HL-60/S4 treated with retinoic acid at 250 ng/mL for 4 days and 3 days (cell line): ENCODE results near the gene MGAT3.

Source experiments
- in situ Hi-C: fragments of 300-500 bp; cut with MboI; formaldehyde crosslinking; loops from 2 replicates; pipeline ENCODE4 v1.7.0; 2022; ENCODE audit warnings: low sequenced_read_pairs

The MGAT3 gene

GRCh38 chr22:39428597-39429071 lies 28.2 kb upstream of the MGAT3 start:
- in situ Hi-C loops = no loop called here

- in situ Hi-C loops = no loop called here
Measured at GRCh38 chr22:39429186-39429585, 27.6 kb upstream of the MGAT3 start.

DNA sequence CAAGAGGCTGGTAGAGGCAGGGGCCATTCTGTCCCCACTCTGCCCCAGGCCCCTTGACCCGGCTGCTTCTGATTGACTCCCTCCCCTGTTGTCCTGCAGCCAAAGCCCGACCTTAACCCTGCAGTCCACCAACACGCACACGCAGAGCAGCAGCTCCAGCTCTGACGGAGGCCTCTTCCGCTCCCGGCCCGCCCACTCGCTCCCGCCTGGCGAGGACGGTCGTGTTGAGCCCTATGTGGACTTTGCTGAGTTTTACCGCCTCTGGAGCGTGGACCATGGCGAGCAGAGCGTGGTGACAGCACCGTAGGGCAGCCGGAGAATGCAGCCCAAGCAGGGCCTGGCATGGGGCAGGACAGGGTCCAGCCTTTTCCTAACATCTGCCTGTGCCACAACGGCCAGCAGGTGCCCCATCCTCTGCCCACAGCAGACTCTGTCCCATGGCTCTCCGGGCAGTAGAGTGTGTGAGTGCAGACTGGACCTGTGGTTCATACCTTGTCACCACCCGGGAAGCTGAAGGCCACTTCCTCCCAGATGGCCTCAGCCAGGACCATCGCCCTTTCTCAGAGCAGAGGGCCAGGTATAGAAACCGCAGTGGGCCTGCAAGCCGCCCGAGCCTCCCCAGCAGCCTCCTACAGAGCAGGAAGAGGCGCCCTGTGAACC lies 26.8 kb upstream of the MGAT3 start:
- in situ Hi-C loops = no loop called here

DNA sequence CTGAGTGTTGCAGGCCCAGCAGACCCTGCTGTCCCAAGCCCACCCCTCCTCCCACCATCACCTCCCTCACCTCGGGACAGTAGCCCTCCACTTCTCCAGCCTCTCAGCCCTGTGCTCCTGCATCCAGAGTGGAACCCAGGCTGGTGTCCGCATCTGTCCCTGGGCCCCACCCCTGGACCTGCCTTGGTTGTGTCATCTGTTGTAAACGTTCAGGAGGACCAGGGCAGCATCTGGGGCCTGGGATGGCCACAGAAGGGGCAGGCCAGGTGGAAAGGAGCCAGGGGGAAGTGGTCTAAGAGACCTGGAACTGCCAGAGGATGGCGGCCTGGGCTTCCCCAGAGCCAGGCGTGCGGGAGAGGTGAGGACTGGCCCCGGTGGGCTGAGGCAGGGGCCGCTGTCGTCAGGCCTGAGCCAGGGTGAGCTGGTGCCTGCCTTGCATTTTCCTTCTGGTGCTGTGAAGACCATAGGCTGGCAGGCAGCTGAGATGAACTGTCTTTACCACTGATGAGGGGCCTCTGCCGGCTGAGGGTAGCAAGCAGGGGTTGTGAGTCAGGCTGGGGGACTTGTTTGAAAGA lies 26.1 kb upstream of the MGAT3 start:
- in situ Hi-C loops = no loop called here

GRCh38 chr22:39431216-39431801 lies 25.5 kb upstream of the MGAT3 start:
- in situ Hi-C loops = no loop called here

DNA sequence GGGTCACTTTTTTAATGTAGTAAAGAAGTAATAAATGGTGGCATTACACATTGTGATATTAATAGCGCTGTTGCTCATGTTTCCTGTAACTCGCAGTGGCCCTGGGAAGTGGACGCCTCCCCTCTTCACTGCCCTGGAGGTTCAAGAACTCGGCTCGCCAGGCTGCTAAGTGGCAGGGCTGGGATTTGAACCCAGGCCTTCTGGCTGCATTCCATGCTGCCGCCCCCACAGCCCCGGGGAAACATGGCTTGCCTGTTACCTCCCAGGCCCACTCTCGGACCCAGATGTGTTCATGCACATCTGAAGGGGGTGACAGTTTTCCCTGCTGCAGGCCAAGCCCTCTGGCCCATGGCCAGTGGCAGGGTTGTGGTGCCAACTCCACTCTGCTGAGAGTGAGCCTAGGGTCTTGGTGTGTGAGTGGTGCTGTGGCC lies 25.0 kb upstream of the MGAT3 start:
- in situ Hi-C loops = no loop called here

DNA sequence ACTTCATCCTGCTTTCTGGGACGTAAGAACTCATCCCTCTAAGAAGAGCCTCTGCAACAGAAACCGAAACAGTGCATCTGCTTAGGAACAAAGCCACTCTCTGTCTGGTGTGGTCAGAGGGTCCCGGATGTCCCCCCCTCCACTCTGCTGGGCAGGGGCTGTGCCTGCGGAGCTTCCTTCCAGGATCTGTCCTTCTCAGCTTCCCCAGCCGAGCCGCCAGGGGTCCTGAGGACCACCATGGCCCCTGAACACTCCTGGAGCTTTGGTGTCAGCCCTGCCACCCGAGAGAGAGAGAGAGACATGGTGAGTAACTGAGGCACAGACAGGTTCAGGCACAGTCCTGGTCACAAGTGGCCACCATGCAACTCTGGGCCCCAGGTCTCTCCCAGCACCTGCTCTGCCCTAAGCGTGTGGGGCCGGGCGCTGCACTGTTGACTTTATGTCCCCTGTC lies 24.4 kb upstream of the MGAT3 start:
- in situ Hi-C loops = no loop called here

GRCh38 chr22:39433476-39434242 lies 23.2 kb upstream of the MGAT3 start:
- in situ Hi-C loops = no loop called here

- in situ Hi-C loops = no loop called here
Measured at GRCh38 chr22:39434243-39434653, 22.6 kb upstream of the MGAT3 start.

DNA sequence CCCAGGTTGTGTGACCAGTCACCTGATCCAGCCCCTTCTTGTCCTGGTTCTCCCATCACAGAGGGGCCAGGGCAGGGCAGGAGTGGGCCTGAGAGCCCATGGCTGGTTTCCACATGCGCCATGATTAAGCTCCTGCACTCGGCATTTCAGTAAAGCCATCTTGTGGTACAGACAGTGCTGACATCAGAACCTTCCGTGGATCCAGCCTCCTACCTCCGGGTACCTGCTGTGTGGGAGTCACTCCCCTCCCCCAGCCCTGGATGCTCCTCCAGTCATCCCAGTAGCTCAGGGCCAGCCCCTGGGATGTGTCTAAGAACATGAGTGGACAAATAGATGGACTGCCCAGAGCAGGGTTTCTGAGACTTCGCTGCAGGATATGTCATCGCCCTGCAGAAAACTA lies 22.1 kb upstream of the MGAT3 start:
- in situ Hi-C loops = no loop called here

DNA sequence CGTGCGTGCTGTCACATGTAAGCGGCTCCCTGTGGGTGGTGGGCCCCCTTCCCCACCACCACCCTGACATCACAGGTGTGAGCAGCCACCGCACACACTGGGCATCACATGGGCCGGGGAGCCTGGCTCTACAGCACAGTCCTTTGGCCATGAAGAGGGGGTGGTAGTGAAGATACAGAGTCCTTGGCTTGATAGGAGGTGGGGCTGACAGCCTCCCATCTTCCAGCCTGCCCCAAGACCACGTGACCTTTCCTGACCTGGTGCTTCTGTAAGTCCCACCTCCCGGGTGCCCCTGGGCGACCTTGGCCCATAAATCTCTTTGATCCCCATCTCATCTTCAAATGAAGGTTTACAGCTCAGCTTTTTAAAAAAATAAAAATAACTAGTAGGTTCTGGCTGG lies 21.2 kb upstream of the MGAT3 start:
- in situ Hi-C loops = no loop called here

GRCh38 chr22:39437791-39438704 lies 18.8 kb upstream of the MGAT3 start:
- in situ Hi-C loops = no loop called here

GRCh38 chr22:39439170-39439569 lies 17.6 kb upstream of the MGAT3 start:
- in situ Hi-C loops = no loop called here

DNA sequence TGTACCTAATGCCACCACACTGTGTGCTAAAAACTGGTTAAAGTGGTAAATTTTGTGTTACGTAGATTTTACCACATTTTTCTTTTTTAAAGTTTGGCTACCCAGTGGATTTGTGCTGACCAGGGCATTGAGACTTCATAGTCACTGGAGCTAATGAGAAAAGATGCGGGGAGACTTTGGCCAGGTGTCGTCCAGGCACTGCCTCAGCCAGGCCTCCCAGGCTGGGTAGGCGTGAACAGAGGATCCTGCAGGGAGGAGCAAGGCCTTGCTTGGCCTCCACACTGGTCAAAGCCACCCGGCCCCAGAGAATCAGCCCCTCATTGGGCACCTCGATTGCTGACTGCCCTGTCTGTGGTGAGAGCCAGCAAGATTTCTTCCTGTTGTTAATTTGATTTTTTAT lies 13.4 kb upstream of the MGAT3 start:
- in situ Hi-C loops = no loop called here

DNA sequence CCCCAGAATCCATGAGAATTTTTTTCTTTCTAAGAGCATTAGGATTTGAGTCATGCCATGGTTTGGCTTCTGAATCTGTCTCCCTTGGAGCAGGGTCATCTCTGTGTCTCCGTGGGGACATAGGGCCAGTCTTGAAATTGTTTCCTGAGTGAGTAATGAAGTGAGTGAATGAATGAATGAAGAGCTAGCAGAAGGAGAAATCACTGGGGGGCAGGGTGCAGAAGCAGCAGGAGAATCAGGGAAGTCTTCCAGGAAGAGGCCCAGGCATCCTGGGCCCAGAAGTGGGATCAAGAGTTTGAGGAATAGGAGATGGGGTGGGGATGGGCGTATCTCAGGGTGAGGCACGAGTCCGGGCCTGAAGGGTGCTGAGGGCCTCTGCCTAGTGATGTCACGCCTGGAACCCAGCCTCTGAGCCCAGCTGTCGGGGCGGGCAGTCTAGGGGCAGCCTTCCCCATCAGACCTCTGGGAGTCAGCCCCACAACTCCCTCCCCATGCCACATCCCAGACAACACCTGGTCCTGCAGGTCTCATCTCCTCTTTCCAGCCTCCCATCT lies 12.5 kb upstream of the MGAT3 start:
- in situ Hi-C loops = no loop called here

DNA sequence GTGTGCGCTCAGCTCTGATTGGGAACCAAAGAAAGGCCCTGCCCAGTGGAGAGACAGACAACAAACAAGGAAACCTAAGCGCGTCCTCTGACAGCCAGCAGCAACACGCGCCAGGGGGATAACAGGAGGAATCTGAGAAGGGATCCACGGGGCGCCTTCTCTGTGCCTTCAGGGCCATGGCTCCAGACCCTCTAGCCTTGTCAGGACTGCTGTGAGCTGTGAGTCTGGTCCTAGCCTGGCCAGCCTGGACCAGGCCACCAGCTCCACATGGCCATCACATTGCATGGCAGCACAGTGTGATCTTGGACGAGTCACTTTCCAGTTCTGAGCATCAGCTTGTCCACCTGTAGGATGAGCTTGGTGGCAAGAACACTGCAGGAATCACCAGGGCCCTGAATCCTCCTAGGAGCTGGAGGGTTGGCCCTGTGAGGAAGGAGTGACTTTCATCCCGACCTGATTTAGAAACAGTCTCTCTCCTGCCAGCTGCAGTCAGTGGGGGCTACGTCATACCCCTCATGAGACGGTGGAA lies 11.8 kb upstream of the MGAT3 start:
- in situ Hi-C loops = no loop called here

DNA sequence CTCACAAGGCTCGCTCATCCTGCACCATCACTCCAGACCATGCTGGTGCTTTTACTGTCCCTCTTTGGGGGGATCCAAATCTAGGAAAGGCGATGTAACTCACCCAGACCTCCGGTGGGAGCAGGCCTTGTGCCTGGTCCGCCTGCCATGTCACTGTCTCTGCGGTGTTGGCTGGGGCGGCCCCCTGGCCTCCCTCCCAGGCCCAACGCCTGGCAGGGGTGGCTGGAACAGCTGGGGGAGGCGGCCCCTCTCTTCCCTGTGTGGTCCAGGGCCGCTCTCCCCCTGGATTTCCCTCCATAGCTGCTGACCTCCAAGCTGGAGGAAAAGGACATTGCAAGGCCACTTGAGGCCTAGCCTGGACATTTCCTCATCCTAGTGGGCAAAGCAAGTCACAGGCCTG lies 11.1 kb upstream of the MGAT3 start:
- in situ Hi-C loops = no loop called here

DNA sequence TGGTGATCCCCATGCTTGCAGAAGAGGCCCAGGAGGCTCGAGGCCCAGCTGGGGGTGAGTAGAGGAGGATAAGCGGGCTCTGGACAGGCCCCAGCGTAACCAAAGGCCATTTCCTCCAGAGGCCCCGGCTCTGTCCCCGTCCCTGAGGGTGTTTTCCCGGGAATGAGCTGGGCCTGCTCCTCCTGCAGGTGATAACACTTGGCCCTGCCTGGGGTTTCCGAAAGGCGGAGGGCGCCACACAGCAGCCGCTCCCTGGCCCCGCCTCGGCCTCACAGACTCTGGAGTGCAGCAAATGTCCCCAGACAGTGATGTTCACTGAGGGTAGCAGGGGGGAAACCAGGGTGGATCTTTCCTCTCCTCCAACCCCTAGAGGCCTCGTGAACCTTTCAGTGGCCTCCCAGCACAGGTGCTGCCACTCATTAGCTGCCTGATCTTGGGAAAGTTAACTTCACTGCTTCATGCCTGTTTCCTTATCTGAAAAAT lies 10.5 kb upstream of the MGAT3 start:
- in situ Hi-C loops = no loop called here

- in situ Hi-C loops = no loop called here
Measured at GRCh38 chr22:39448205-39449054, 8.4 kb upstream of the MGAT3 start.
